GM21526 (cell line): Measurements from ENCODE around the gene NRDC.

Source experiments
- ATAC-seq: cut with Tn5 transposase; IDR thresholded peaks from one replicate; pipeline ENCODE4 v1.9.1; 2021; ENCODE audit warnings: moderate library complexity; ENCODE audit not compliant: unreplicated experiment, low FRiP score

The NRDC gene

GRCh38 chr1:51878616-51879336 is at the start of gene NRDC:
Gene NRDC, minus strand, starts transcription at chr1:51878727. Its CDS starts 112 bp downstream, at chr1:51878615.
- ATAC-seq: peak; percentile 92

- no peak for ATAC-seq
Observed at GRCh38 chr1:51927029-51927428, 48.5 kb upstream of the NRDC start.

- ATAC-seq: no peak
Observed at GRCh38 chr1:51926171-51926812, 47.8 kb upstream of the NRDC start.

GRCh38 chr1:51924455-51924854 is 45.9 kb upstream of the NRDC start:
- ATAC-seq: no peak

GRCh38 chr1:51922040-51922439 is 43.5 kb upstream of the NRDC start:
- no peak for ATAC-seq

GRCh38 chr1:51920130-51920529 is 41.6 kb upstream of the NRDC start:
- no peak for ATAC-seq

GRCh38 chr1:51919684-51920083 is 41.2 kb upstream of the NRDC start:
- ATAC-seq: no peak

- no peak for ATAC-seq
Observed at GRCh38 chr1:51916587-51917405, 38.3 kb upstream of the NRDC start.

- no peak for ATAC-seq
Observed at GRCh38 chr1:51915951-51916350, 37.4 kb upstream of the NRDC start.

- no peak for ATAC-seq
Observed at GRCh38 chr1:51912881-51913280, 34.4 kb upstream of the NRDC start.

- no peak for ATAC-seq
Observed at GRCh38 chr1:51910221-51911000, 31.9 kb upstream of the NRDC start.

- no peak for ATAC-seq
Observed at GRCh38 chr1:51908499-51908898, 30.0 kb upstream of the NRDC start.

GRCh38 chr1:51907079-51907702 is 28.7 kb upstream of the NRDC start:
- no peak for ATAC-seq

GRCh38 chr1:51906306-51907078 is 28.0 kb upstream of the NRDC start:
- ATAC-seq: no peak

GRCh38 chr1:51902456-51902855 is 23.9 kb upstream of the NRDC start:
- ATAC-seq: no peak

GRCh38 chr1:51901151-51901550 is 22.6 kb upstream of the NRDC start:
- no peak for ATAC-seq

GRCh38 chr1:51899022-51899421 is 20.5 kb upstream of the NRDC start:
- ATAC-seq: no peak

GRCh38 chr1:51898090-51898734 is 19.7 kb upstream of the NRDC start:
- no peak for ATAC-seq

GRCh38 chr1:51897699-51898031 is 19.1 kb upstream of the NRDC start:
- no peak for ATAC-seq
